Activated naive CD8-positive, alpha-beta T cell treated with anti-CD3 and anti-CD28 coated beads, Interleukin-2, amount 10 ng/mL, durations not matched to agents 7 days and 5 days (primary cell): ENCODE measurements around the gene ROBO1. TPM values are rescaled to one million over a fixed set of nuclear protein-coding genes. Genes with fewer than 3 reads are reported as not detected.

Experiments
- ATAC-seq: fragments of 150-1000 bp; cut with Tn5 transposase; one replicate; pipeline ENCODE4 v1.10.0; 2021; ENCODE audit warnings: low read depth, moderate library complexity
- POLR2A ChIA-PET: fragments of 350-600 bp; sonication (Branson Sonifier 250); formaldehyde crosslinking; loops from one replicate; lab custom pipeline; 2021; ENCODE audit warnings: antibody characterized with exemption; lab: Charles Lee
- DNase-seq: peaks from one replicate; pipeline ENCODE4 v3.0.0; 2021
- H3K27ac Mint-ChIP-seq: one replicate; pipeline ENCODE4 v1.8.0; 2022; ENCODE audit warnings: mild to moderate bottlenecking, mixed read lengths
- H3K27me3 Mint-ChIP-seq: one replicate; pipeline ENCODE4 v1.8.0; 2022; ENCODE audit warnings: mild to moderate bottlenecking, moderate library complexity, mixed read lengths
- H3K36me3 Mint-ChIP-seq: one replicate; pipeline ENCODE4 v1.8.0; 2021; ENCODE audit warnings: mild to moderate bottlenecking, mixed read lengths
- H3K4me1 Mint-ChIP-seq: one replicate; pipeline ENCODE4 v1.8.0; 2021; ENCODE audit warnings: mixed read lengths
- H3K4me3 Mint-ChIP-seq: one replicate; pipeline ENCODE4 v1.8.0; 2022; ENCODE audit warnings: mild to moderate bottlenecking, moderate library complexity, mixed read lengths
- H3K9me3 Mint-ChIP-seq: one replicate; pipeline ENCODE4 v1.8.0; 2021; ENCODE audit warnings: mixed read lengths
- total RNA-seq, 2 experiments: library from RNA; stranded (reverse); gene quantifications; one replicate each; pipeline ENCODE4 v1.2.3, GENCODE V29; 2021

The ROBO1 gene
- total RNA-seq, 2 experiments from 2014 or later: 5.3 to 5.4 TPM

DNA sequence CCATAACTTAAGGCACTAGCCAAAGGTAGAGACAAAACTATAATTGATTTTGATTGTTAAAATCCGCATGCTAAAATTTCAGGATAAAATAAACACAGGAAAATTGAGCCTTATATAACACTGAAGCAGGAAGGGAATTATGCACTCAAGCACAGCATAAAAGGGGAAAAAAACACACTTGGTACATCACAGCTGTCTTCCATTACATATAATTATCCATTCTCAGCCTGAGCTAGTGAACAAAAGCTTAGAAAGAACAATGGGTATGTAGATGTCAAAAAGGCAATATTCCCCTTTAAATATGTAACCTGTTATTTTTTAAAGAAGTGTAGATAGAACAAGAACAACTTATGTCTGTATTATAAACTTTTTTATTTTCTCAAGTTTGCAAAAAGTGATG, 899.2 kb downstream of the ROBO1 start:
- ATAC-seq (no peak), DNase-seq (no peak)
- POLR2A ChIA-PET: no interaction called here
- Mint-ChIP-seq H3K4me1 (peaks cover 3% of the 10 kb centered on the region), H3K27me3 (no peaks in the 10 kb centered on the region), H3K36me3 (no peaks in the 10 kb centered on the region), H3K4me3 (no peak overlapping the region), H3K27ac (no peak overlapping the region), H3K9me3 (peaks cover 2% of the 10 kb centered on the region)

DNA sequence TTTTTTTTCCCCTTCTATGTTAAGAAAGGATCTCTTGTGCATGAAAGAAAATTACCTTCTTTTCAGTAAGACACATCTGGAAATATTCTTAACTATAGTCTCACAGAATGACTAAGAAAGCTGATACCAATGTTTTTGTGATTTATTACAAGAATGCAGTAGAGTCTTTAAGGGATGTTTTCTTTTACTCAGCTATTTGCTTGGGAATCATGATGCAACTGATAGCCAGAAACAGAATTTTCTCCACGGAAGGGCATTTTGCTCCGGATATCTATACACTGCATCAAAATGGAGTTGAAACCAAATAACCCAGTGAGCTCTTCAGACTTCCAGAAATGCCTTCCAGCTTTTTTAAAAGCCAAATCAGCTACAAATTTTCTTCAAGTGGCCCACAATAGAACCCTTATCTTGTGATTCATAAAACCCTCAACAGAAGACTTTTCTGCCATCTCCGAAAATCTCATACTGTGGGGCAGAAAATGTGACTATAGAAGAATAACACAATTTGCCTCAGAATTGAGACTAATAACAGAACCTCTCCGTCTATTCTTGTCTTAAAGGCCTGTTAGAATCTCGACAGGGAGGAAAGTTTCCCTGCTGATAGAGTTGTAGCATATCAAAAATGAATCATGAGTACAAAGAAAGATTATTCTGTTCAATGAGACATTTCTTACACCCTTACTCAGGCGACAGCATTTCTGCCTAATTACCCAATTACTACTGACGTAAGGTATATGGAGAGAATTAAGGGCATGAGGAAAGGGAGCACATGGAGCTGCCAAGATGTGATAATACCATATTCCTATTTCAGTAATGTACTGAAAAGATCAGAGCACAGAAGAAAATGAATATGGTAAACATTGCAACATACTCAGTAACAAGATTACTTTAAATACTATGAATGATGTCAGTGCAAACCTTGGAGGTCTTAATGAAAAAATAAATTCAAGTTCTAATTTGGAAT, 900.1 kb downstream of the ROBO1 start:
- no peaks in the 10 kb centered on the region for H3K27me3 Mint-ChIP-seq
- H3K36me3 Mint-ChIP-seq: peaks cover 1% of the 10 kb centered on the region
- H3K9me3 Mint-ChIP-seq: peaks cover 2% of the 10 kb centered on the region
- ATAC-seq (no peak), DNase-seq (no peak)
- POLR2A ChIA-PET: no interaction called here
- no peak overlapping the region for H3K4me3 Mint-ChIP-seq
- H3K4me1 Mint-ChIP-seq: peaks cover 3% of the 10 kb centered on the region
- H3K27ac Mint-ChIP-seq: no peak overlapping the region

DNA sequence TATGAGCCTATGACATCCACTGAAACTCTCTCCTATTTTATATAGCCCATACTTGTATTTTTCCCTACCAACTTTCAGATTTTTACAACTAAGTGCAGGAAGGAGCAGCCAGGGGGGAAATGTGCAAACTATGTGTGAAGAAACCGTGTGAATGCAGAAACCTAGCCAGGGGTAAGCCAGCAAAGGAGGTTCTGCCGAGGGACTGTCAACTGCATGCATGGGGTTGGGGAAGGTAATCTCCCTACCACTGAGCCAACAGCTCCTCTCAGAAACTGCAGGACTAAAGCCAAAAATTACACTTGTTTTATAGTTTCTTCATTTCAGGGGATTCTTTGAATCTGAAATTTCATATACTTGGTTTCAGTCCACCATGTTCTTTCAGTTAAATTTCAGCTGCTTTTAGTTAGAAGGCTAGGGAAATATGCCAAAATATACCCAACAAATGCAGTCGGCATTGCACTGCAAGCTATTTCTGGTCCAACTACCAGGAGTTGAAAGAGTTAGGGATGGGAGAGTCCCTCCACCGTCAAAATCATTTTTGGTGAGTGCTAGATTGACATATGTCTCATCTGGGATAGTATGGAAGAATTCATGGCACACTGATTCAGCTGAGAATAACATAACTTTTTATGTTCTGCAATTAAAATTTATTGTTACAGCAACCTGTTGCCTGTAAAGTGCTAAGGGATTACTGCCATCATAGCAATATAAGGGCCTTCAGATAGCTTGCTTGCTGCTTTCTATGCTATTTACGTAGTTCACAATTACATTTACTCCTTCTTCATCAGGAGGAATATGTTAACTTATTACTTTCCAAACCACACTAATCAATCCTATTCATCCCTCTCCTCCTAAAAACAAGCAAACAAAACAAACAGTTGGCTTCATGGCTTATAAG, 904.2 kb downstream of the ROBO1 start:
- Mint-ChIP-seq H3K27me3 (no peaks in the 10 kb centered on the region), H3K4me3 (no peak overlapping the region), H3K27ac (no peak overlapping the region), H3K9me3 (peaks cover 4% of the 10 kb centered on the region), H3K4me1 (no peaks in the 10 kb centered on the region), H3K36me3 (peaks cover 1% of the 10 kb centered on the region)
- no peak for DNase-seq
- no peak for ATAC-seq
- POLR2A ChIA-PET: no interaction called here

DNA sequence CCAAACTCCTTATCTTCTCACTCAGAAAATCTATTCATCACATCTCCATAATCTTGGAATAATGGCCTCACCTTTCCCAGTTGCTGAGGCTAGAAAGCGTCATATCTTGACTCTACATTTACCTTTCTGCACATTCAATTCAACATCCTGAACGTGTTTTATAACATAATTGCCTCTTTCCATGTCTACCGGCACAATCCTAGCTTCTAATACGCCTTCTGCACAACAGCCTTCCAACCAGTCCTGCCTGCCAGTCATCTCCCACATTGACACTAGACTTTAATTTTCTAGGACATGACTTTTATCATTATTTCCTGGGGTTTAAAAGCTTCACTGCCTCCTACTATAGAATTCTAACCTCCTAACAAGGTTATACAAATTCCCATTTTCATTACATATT, 906.6 kb downstream of the ROBO1 start:
- Mint-ChIP-seq H3K4me3 (no peak overlapping the region), H3K9me3 (peaks cover 2% of the 10 kb centered on the region), H3K4me1 (no peaks in the 10 kb centered on the region), H3K27me3 (no peaks in the 10 kb centered on the region), H3K27ac (no peak overlapping the region), H3K36me3 (peaks cover 1% of the 10 kb centered on the region)
- POLR2A ChIA-PET: no interaction called here
- DNase-seq: no peak
- no peak for ATAC-seq

DNA sequence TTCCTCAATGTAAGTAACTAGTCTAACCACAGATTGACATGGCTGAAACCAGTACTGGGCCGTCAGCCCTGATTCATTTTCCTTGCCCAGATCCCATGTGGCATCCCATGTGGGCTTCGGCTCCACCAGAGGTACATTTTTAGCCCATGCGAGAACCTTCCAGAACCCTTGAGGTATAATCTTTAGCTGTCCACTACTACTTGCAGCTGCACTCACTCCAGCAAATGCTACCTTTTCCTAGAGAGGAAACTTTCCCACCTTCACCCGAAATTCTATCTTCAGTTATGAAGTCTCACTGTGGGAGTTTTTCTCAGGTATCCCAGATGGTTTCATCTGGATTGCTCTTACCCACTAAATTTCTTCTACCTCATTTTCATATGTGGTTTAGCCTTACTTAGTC, 907.2 kb downstream of the ROBO1 start:
- Mint-ChIP-seq H3K4me1 (no peaks in the 10 kb centered on the region), H3K27ac (no peak overlapping the region), H3K36me3 (peaks cover 1% of the 10 kb centered on the region), H3K27me3 (no peaks in the 10 kb centered on the region), H3K4me3 (no peak overlapping the region), H3K9me3 (peaks cover 2% of the 10 kb centered on the region)
- POLR2A ChIA-PET: no interaction called here
- no peak for DNase-seq
- ATAC-seq: no peak

DNA sequence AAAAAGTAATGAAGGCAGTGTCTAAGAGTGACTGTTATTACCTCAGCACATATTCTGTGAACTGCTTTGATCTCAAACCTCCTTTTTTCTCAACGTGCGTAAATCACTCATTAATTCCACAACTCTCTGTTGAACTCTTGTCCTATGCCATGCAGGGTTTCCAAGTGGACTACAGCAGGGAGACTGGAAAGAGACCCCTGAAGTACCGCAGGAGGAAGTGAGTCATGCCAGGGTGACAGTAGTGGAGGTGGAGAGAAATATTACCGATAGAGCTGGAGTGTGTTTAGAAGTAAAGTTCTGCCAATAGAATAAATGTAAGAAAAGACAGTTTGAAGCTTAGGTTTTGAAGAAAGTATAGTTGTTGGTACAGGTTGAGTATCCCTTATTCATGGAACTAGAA, 908.9 kb downstream of the ROBO1 start:
- Mint-ChIP-seq H3K36me3 (peaks cover 1% of the 10 kb centered on the region), H3K4me3 (no peak overlapping the region), H3K27me3 (no peaks in the 10 kb centered on the region), H3K9me3 (peaks cover 2% of the 10 kb centered on the region), H3K4me1 (no peaks in the 10 kb centered on the region), H3K27ac (no peak overlapping the region)
- POLR2A ChIA-PET: no interaction called here
- DNase-seq (no peak), ATAC-seq (no peak)

DNA sequence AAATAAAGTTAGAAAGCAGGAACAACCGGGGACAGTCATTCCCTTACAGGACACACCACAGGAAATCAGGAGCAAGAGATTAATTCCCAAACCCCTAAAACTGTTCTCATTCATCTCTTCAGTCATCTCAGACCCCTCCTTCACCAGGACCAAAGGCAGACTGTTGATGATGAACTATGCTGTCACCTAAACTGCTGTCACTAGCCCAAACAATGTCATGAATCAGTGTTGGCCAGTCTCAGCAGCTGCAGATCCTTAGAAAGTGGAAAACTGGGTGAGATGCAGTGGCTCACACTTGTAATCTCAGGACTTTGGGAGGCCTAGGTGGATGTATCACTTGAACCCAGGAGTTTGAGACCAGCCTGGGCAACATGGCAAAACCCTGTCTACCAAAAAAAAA, 909.6 kb downstream of the ROBO1 start:
- DNase-seq (no peak), ATAC-seq (no peak)
- Mint-ChIP-seq H3K27ac (no peak overlapping the region), H3K4me3 (no peak overlapping the region), H3K4me1 (no peaks in the 10 kb centered on the region), H3K9me3 (peaks cover 2% of the 10 kb centered on the region), H3K36me3 (peaks cover under 1% of the 10 kb centered on the region), H3K27me3 (no peaks in the 10 kb centered on the region)
- POLR2A ChIA-PET: no interaction called here

DNA sequence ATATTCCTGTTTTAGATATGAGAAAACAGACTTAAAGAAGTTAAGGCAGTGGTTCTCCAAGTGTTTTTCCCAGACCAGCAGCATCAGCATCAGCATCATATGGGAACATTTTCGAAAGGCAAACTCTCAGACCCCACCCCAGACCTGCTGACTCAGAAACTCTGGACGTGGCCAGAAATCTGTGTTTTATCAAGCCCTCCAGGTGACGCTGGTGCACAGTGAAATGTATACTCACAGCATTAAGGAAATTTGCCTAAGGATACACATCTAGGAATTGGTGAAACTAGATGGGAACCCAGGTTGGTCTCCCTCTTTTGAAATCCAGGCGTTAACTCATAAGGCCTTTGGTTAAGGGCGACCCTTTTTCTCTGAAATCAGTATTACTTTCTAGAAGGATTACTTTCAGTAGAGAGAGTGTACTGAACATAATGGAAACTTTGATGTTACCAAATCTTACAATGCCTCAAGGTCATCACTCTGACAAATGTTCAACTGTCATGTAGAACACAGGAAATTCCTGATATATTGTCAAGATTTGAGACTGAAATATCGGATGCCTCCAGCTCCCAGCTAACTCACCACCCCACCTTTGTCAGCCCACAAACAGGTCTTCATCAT, 910.2 kb downstream of the ROBO1 start:
- Mint-ChIP-seq H3K36me3 (no peaks in the 10 kb centered on the region), H3K4me3 (no peak overlapping the region), H3K4me1 (no peaks in the 10 kb centered on the region), H3K27ac (no peak overlapping the region), H3K9me3 (peaks cover 4% of the 10 kb centered on the region), H3K27me3 (no peaks in the 10 kb centered on the region)
- DNase-seq (no peak), ATAC-seq (no peak)
- POLR2A ChIA-PET: no interaction called here

DNA sequence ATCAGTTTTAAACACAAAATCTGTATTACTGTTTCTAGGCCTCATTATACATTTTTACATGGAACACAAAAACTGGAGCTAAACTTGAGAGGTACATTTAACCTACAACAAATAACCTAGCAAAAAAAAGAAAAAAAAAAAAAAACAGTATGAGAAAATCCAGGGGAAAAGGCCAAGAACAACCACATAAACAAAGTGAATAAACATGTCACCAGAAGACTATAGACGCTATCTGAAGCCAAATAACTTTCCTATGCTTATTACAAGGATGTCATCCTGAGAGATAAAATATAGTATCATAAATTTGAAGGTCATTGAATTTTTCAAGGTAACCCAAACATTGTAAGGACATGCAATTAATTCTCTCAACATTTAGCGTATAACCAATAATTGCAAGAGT, 911.6 kb downstream of the ROBO1 start:
- no peaks in the 10 kb centered on the region for H3K4me1 Mint-ChIP-seq
- DNase-seq (no peak), ATAC-seq (no peak)
- POLR2A ChIA-PET: interaction anchor here (0.6 kb wide), 1 partner anchor 200 kb away, joined by 3 read pairs; no protein-coding TSS in a partner anchor
- H3K4me3 Mint-ChIP-seq: no peak overlapping the region
- H3K9me3 Mint-ChIP-seq: peaks cover 4% of the 10 kb centered on the region
- H3K27me3 Mint-ChIP-seq: no peaks in the 10 kb centered on the region
- H3K27ac Mint-ChIP-seq: no peak overlapping the region
- no peaks in the 10 kb centered on the region for H3K36me3 Mint-ChIP-seq

DNA sequence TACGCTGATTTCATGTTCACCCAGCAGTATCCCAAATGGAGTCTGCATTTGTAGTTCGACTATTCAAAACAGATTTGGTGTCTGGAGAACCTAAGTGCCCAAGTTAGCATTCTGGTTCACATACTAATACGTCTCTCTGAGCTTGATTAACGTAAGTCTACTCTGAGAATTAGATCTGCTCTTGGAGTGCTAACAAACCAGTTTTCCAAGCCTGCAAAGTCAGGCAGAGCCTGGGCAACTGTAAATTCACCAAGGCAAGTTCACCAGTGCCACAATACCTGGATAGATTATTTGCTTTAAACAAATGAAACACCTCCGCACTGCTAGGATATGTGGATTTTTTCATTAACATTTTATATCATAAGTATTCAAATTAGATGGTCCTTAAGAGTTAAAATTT, 912.6 kb downstream of the ROBO1 start:
- POLR2A ChIA-PET: no interaction called here
- H3K27me3 Mint-ChIP-seq: no peaks in the 10 kb centered on the region
- ATAC-seq (no peak), DNase-seq (no peak)
- no peaks in the 10 kb centered on the region for H3K36me3 Mint-ChIP-seq
- no peak overlapping the region for H3K27ac Mint-ChIP-seq
- no peak overlapping the region for H3K4me3 Mint-ChIP-seq
- no peaks in the 10 kb centered on the region for H3K4me1 Mint-ChIP-seq
- peaks cover 4% of the 10 kb centered on the region for H3K9me3 Mint-ChIP-seq

DNA sequence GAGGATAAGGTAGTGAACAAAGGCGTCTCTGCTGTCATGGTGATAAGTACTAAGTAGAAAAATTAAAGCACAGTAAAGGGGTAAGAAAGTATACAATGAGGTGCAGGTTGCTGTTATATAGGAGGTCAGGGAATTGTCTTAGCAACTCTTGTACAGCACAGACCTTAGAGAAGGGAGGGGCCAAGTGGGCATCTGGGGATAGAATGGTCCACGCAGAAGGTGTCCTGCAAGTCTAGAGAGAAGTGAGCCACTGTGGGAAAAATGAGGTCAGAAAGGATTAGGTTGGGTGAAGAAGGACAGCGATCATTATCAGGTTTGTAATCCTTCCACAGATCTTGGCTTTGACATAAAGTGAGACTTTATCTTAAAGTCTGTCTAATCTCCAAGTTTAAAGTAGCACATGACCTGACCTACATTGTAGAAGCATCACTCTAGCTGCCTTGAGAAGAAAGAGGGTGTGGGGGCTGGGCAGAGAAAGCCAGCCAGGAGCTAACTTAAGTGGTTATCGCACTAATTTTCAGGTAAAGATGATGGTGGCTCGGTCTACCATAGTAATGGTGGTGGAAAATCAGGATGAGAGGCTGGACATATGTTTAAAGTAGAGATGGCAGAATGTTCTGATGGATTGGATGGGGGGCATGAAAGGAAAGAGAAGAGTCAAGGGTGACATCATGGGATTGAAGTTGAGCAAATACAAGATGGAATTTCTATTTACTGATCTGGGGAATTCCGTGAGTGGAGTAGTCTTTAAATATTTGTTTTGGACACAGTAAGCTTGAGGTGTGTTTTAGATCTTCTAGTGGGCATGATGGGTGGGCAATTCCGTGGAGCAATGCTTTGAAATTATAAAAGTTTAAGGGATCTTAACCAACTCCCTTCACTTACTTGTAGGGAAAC, 919.2 kb downstream of the ROBO1 start:
- Mint-ChIP-seq H3K9me3 (peaks cover 2% of the 10 kb centered on the region), H3K27me3 (no peaks in the 10 kb centered on the region), H3K4me1 (no peaks in the 10 kb centered on the region), H3K27ac (no peak overlapping the region), H3K4me3 (no peak overlapping the region), H3K36me3 (no peaks in the 10 kb centered on the region)
- ATAC-seq: no peak
- POLR2A ChIA-PET: no interaction called here
- no peak for DNase-seq

DNA sequence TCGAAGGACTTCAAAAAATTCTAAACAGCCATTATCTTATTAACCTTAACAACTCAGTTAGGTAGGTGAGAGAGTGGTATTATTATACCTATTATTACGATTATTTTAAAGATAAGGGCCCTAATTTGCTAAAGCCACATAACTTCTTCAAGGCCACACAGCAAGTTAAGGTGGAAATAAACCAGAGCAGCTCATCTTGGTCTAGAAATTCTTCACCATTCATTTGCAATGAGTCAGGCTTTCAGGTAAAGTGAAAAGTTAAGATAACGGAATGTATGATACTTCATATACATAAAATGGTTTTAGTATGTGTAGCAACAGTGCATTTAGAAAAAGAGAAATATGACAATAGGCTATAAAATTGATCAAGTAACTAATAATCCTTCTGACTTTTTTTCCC, 920.2 kb downstream of the ROBO1 start:
- Mint-ChIP-seq H3K9me3 (no peaks in the 10 kb centered on the region), H3K4me3 (no peak overlapping the region), H3K4me1 (no peaks in the 10 kb centered on the region), H3K36me3 (no peaks in the 10 kb centered on the region), H3K27me3 (no peaks in the 10 kb centered on the region), H3K27ac (no peak overlapping the region)
- DNase-seq (no peak), ATAC-seq (no peak)
- POLR2A ChIA-PET: no interaction called here
